Panc1 (cell line): ENCODE data around the gene JADE2. TPM values are rescaled to one million over a fixed set of nuclear protein-coding genes. Genes with fewer than 3 reads are reported as not detected.

Source experiments
- ATAC-seq: fragments of 200-7000 bp; cut with Tn5 transposase; 2 replicates; pipeline ENCODE4 v1.9.1; 2020; ENCODE audit warnings: mild to moderate bottlenecking, moderate library complexity
- BruUV-seq: library from RNA; stranded (reverse); fragments of 400-500 nt; replicated peaks from 2 replicates; lab custom pipeline; 2021; lab: Mats Ljungman, UMichigan
- CTCF ChIA-PET: fragments of 300-600 bp; sonication (Branson Sonifier 250); formaldehyde crosslinking; loops from one replicate; lab custom pipeline; 2022; ENCODE audit warnings: antibody characterized with exemption; lab: Charles Lee
- POLR2A ChIA-PET: fragments of 300-600 bp; sonication (Branson Sonifier 250); formaldehyde crosslinking; loops from one replicate; lab custom pipeline; 2022; ENCODE audit warnings: antibody characterized with exemption; lab: Charles Lee
- DNase-seq: peaks from one replicate; pipeline ENCODE4 v3.0.0-alpha.2; 2010; ENCODE audit warnings: low read depth, low spot score
- H3K27ac ChIP-seq: 2 replicates; pipeline ENCODE4 v1.5.1; 2011; ENCODE audit warnings: mild to moderate bottlenecking, low read length, inconsistent platforms
- H3K27me3 ChIP-seq: fragments of 200-500 bp; sonication (Bioruptor generic); 2 replicates; pipeline ENCODE4 v1.6.0; 2014; ENCODE audit warnings: low read length, inconsistent platforms; ENCODE audit not compliant: control insufficient read depth, insufficient read depth
- H3K36me3 ChIP-seq: fragments of 200-500 bp; sonication (Bioruptor generic); 2 replicates; pipeline ENCODE4 v1.5.1; 2014; ENCODE audit warnings: inconsistent platforms, mild to moderate bottlenecking, low read length, moderate library complexity; ENCODE audit not compliant: control insufficient read depth, insufficient read depth
- H3K4me1 ChIP-seq: 2 replicates; pipeline ENCODE4 v1.5.1; 2011; ENCODE audit warnings: inconsistent platforms, mild to moderate bottlenecking, low read length, moderate library complexity; ENCODE audit not compliant: control insufficient read depth, insufficient read depth
- H3K4me3 ChIP-seq, 2 experiments: 2 replicates each; pipeline ENCODE4 v1.5.1; 2011 to 2012; ENCODE audit warnings: low read depth in 2 of 2, low read length in 2 of 2, mild to moderate bottlenecking in 2 of 2, inconsistent platforms in 1 of 2, moderate library complexity in 1 of 2
- H3K9me3 ChIP-seq: fragments of 200-500 bp; sonication (Bioruptor generic); 2 replicates; pipeline ENCODE4 v1.5.1; 2014; ENCODE audit warnings: low read depth, mild to moderate bottlenecking, inconsistent platforms, low read length, moderate library complexity; ENCODE audit not compliant: control insufficient read depth, insufficient read depth
- CTCF ChIP-seq: fragments of 450-650 bp; IDR thresholded peaks from 2 replicates; pipeline ENCODE4 v1.5.1; 2017; ENCODE audit warnings: mild to moderate bottlenecking
- POLR2AphosphoS5 ChIP-seq: IDR thresholded peaks from 2 replicates; pipeline ENCODE4 v1.6.1; 2012; ENCODE audit warnings: mild to moderate bottlenecking, low read depth, low read length, moderate library complexity
- SIN3A ChIP-seq: IDR thresholded peaks from 2 replicates; pipeline ENCODE4 v1.6.1; 2012; ENCODE audit warnings: low read depth, mild to moderate bottlenecking, low read length, moderate library complexity, borderline replicate concordance; ENCODE audit not compliant: insufficient read depth
- TCF7L2 ChIP-seq: IDR thresholded peaks from 2 replicates; pipeline ENCODE4 v1.6.1; 2011; ENCODE audit warnings: mild to moderate bottlenecking, low read depth, low read length, inconsistent platforms
- in situ Hi-C: cut with HindIII; loops from 2 replicates; pipeline ENCODE4 v1.10.0; 2016; ENCODE audit warnings: low sequenced_read_pairs, low pct_unique_long_range_greater_than_20kb
- intact Hi-C: fragments of 100-400 bp; cut with micrococcal nuclease; formaldehyde crosslinking; loops from one replicate; pipeline ENCODE4 v1.10.0; 2022; ENCODE audit not compliant: unreplicated experiment
- total RNA-seq: library from RNA; stranded (reverse); gene quantifications from one replicate; pipeline ENCODE4 v1.2.1, GENCODE V29; 2021; ENCODE audit not compliant: unreplicated experiment
- TF ChIP-seq, protein P1 (sequence below), 2 experiments: IDR thresholded peaks; 2 replicates each; pipeline ENCODE4 v1.6.1; 2011 to 2012; ENCODE audit warnings: low read depth in 2 of 2, control low read depth in 1 of 2, low read length in 1 of 2, mild to moderate bottlenecking in 1 of 2, moderate library complexity in 1 of 2; ENCODE audit not compliant: insufficient read depth in 1 of 2

JADE2 gene
- total RNA-seq, 1 experiment from 2014 or later = 80.0 TPM

GRCh38 chr5:134580001-134580460 is 54.6 kb downstream of the JADE2 start:
- Histone ChIP-seq H3K36me3 (peaks cover 14% of the 10 kb centered on the region), H3K27ac (no peak overlapping the region), H3K4me3 (no peak overlapping the region), H3K27me3 (no peaks in the 10 kb centered on the region), H3K9me3 (no peaks in the 10 kb centered on the region), H3K4me1 (peaks cover 20% of the 10 kb centered on the region)
- CTCF ChIA-PET = interaction anchor here (0.5 to 0.7 kb wide), 2 partner anchors 179 to 400 kb away, joined by 4 to 5 read pairs; no protein-coding TSS in a partner anchor
- POLR2A ChIA-PET = interaction anchor here (0.5 to 0.6 kb wide), 2 partner anchors 13 to 74 kb away, joined by 5 to 6 read pairs; no protein-coding TSS in a partner anchor
- TF ChIP-seq, protein P1, sequence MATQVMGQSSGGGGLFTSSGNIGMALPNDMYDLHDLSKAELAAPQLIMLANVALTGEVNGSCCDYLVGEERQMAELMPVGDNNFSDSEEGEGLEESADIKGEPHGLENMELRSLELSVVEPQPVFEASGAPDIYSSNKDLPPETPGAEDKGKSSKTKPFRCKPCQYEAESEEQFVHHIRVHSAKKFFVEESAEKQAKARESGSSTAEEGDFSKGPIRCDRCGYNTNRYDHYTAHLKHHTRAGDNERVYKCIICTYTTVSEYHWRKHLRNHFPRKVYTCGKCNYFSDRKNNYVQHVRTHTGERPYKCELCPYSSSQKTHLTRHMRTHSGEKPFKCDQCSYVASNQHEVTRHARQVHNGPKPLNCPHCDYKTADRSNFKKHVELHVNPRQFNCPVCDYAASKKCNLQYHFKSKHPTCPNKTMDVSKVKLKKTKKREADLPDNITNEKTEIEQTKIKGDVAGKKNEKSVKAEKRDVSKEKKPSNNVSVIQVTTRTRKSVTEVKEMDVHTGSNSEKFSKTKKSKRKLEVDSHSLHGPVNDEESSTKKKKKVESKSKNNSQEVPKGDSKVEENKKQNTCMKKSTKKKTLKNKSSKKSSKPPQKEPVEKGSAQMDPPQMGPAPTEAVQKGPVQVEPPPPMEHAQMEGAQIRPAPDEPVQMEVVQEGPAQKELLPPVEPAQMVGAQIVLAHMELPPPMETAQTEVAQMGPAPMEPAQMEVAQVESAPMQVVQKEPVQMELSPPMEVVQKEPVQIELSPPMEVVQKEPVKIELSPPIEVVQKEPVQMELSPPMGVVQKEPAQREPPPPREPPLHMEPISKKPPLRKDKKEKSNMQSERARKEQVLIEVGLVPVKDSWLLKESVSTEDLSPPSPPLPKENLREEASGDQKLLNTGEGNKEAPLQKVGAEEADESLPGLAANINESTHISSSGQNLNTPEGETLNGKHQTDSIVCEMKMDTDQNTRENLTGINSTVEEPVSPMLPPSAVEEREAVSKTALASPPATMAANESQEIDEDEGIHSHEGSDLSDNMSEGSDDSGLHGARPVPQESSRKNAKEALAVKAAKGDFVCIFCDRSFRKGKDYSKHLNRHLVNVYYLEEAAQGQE (IDR thresholded peaks at IDR 0.05; ENCODE audit: insufficient read depth in 1 of 2, low read depth in 2 of 2, low read length in 1 of 2) = no peak
- TF ChIP-seq SIN3A (no peak), TCF7L2 (no peak), POLR2AphosphoS5 (no peak), CTCF (no peak)
- ATAC-seq (no peak), DNase-seq (no peak)
- intact Hi-C loops = loop anchor here (10.0 kb wide), 1 partner anchor 205 kb away; the partner anchor contains the start of gene UBE2B
- BruUV-seq = no TSS peak
- in situ Hi-C loops = no loop called here

DNA sequence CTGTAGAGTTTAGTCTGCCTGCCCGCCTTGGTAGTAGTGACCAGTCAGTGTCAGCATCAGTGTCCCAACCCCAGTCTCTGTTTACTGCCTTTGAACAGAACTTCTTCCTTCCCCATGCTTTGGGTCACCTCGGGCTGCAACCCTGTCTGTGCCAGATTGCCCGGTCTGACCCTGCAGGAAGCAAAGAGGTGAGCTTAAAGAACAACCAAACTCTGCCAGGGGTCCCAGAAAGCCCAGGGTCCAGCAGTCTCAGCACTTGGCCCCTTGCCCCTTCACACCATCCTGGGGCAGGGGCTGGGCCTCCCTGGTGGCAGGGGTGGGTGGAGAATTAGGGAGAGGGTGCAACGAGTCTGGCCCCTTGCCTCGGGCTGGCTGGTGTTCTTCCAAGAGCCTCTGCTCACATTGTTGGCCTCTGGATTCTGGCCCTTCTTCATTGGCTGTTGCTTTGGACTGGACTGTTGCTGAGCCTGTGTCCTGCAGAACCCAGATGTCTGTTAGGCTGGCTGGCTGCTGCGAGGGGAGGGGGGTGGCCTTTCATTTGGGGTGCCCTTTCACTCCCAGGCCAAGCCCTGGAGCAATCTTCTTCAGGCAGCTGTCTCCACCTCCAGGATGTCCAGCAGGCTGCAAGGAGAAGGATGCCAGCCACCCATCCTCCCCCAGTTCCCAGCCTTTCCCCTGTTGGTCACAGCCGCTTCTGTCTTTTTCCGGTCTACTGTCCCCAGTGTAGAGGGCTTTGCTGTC is 55.9 kb downstream of the JADE2 start:
- ATAC-seq = no peak; the same call in 1 of the 2 replicates
- in situ Hi-C loops = no loop called here

More for the DNA sequence above, 55.9 kb downstream of the JADE2 start:
- peaks cover 14% of the 10 kb centered on the region for H3K36me3 ChIP-seq
- TF ChIP-seq, protein P1 (IDR thresholded peaks at IDR 0.05; ENCODE audit: insufficient read depth in 1 of 2, low read depth in 2 of 2, low read length in 1 of 2) = no peak
- TF ChIP-seq SIN3A = no peak
- no peak for TF ChIP-seq CTCF
- no peak for TF ChIP-seq TCF7L2
- ChIA-PET CTCF (no interaction called here), POLR2A (interaction anchor here (0.7 kb wide), 1 partner anchor 48 kb away, joined by 3 read pairs; no protein-coding TSS in a partner anchor)
- no peak overlapping the region for H3K27ac ChIP-seq
- no peak for DNase-seq
- H3K4me1 ChIP-seq = peaks cover 17% of the 10 kb centered on the region
- intact Hi-C loops = loop anchor here (10.0 kb wide), 1 partner anchor 207 kb away; the partner anchor contains the start of gene UBE2B
- no peaks in the 10 kb centered on the region for H3K9me3 ChIP-seq
- H3K4me3 ChIP-seq = no peak overlapping the region
- BruUV-seq = no TSS peak
- H3K27me3 ChIP-seq = no peaks in the 10 kb centered on the region
